ENCODE data around the gene BTBD6. TPM values are rescaled to one million over a fixed set of nuclear protein-coding genes. Genes with fewer than 3 reads are reported as not detected.
A peak's percentile ranks its signal among the peaks of the same experiment; 100 is the strongest.
"Not testable (repeated sequence)": the region's sequence is repeated elsewhere in the genome, so short reads cannot be mapped to it uniquely, and the experiment has no call there.

BTBD6 gene
- total RNA-seq, 6 experiments from 2014 or later = 44.3 to 58.6 (median 53.2) TPM

- no peak for TF ChIP-seq CTCF (IDR thresholded peaks at IDR 0.05)
- Mint-ChIP-seq H3K4me1 (ENCODE audit: low read depth) (peaks cover 8% of the 10 kb centered on the region), H3K4me3 (no peak overlapping the region), H3K27ac (no peak overlapping the region), H3K36me3 (ENCODE audit: low read depth) (no peaks in the 10 kb centered on the region), H3K9me3 (no peaks in the 10 kb centered on the region), H3K27me3 (ENCODE audit: insufficient read depth) (no peaks in the 10 kb centered on the region; the same call in 1 of the 2 replicates)
- no peak for DNase-seq
Observed at GRCh38 chr14:105272623-105273022, 24.3 kb downstream of the BTBD6 start.

GRCh38 chr14:105273062-105273461, 24.7 kb downstream of the BTBD6 start:
- Mint-ChIP-seq H3K27ac (no peak overlapping the region), H3K4me1 (ENCODE audit: low read depth) (peaks cover 8% of the 10 kb centered on the region), H3K9me3 (no peaks in the 10 kb centered on the region), H3K36me3 (ENCODE audit: low read depth) (no peaks in the 10 kb centered on the region), H3K4me3 (no peak overlapping the region), H3K27me3 (ENCODE audit: insufficient read depth) (no peaks in the 10 kb centered on the region; the same call in 1 of the 2 replicates)
- no peak for DNase-seq
- TF ChIP-seq CTCF (IDR thresholded peaks at IDR 0.05) = no peak

GRCh38 chr14:105274637-105275036, 26.3 kb downstream of the BTBD6 start:
- Mint-ChIP-seq H3K9me3 (no peaks in the 10 kb centered on the region), H3K27me3 (ENCODE audit: insufficient read depth) (no peaks in the 10 kb centered on the region; the same call in 1 of the 2 replicates)
- no peak for TF ChIP-seq CTCF (IDR thresholded peaks at IDR 0.05)

DNA sequence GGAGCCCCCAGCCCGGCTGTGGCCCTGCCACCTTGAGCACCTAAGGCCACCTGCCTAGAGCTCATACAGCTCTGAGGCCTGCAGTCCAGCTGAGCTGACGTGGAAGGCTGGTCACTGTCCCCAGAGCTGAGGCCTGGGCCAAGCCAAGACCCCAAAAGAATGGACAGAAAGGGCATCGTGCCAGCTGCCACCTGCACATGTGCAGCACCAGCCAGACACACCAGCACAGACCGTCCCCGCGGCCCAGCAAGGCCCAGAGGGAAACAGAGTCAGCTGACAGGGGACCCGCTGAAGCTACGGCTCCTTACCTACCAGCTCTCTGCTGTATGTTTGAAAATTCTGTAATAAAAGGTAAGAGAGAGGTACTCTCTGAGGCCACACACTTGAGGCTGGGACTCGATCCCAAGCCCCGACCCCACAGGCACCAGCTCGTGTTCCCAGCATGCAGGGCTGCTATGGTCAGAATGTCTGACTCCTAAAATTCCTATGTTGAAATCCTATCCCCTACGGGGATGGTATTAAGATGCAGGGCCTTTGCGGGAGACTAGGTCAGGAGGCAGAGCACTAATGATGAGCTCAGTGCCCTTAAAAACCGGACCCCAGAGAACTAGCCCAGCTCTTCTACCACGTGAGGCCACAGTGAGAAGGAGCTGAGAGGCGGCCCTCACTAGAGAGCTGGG, 27.1 kb downstream of the BTBD6 start:
- TF ChIP-seq CTCF (IDR thresholded peaks at IDR 0.05) = no peak

More at GRCh38 chr14:105274637-105275036, 26.3 kb downstream of the BTBD6 start:
- Mint-ChIP-seq H3K27ac (no peak overlapping the region), H3K36me3 (ENCODE audit: low read depth) (no peaks in the 10 kb centered on the region), H3K4me3 (no peak overlapping the region), H3K4me1 (ENCODE audit: low read depth) (peaks cover 8% of the 10 kb centered on the region)
- DNase-seq = no peak

DNA sequence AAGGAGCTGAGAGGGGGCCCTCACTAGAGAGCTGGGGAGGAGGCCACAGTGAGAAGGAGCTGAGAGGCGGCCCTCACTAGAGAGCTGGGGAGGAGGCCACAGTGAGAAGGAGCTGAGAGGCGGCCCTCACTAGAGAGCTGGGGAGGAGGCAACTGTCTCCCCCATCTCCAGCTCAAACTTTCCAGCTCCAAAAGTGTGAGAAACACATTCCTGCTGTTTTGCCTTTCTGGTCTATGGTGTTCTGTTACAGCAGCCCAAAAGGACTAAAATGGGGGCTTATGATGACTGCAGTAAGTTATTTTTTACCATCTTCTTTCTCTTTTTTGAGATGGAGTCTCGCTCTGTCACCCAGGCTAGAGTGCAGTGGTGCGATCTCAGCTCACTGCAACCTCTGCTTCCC, 29.1 kb downstream of the BTBD6 start:
- DNase-seq; H3K9me3 Mint-ChIP-seq; H3K4me3 Mint-ChIP-seq; H3K27me3 Mint-ChIP-seq (ENCODE audit: insufficient read depth); H3K27ac Mint-ChIP-seq; H3K36me3 Mint-ChIP-seq (ENCODE audit: low read depth): not testable (repeated sequence)
- peaks cover 17% of the 10 kb centered on the region for H3K4me1 Mint-ChIP-seq (ENCODE audit: low read depth)

More for the DNA sequence above, 27.1 kb downstream of the BTBD6 start:
- Mint-ChIP-seq H3K9me3 (no peaks in the 10 kb centered on the region), H3K27me3 (ENCODE audit: insufficient read depth) (no peaks in the 10 kb centered on the region; the same call in 1 of the 2 replicates), H3K4me1 (ENCODE audit: low read depth) (peaks cover 8% of the 10 kb centered on the region), H3K27ac (peak overlapping the region; percentile 78), H3K36me3 (ENCODE audit: low read depth) (no peaks in the 10 kb centered on the region), H3K4me3 (no peak overlapping the region)
- DNase-seq = peak; percentile 39

DNA sequence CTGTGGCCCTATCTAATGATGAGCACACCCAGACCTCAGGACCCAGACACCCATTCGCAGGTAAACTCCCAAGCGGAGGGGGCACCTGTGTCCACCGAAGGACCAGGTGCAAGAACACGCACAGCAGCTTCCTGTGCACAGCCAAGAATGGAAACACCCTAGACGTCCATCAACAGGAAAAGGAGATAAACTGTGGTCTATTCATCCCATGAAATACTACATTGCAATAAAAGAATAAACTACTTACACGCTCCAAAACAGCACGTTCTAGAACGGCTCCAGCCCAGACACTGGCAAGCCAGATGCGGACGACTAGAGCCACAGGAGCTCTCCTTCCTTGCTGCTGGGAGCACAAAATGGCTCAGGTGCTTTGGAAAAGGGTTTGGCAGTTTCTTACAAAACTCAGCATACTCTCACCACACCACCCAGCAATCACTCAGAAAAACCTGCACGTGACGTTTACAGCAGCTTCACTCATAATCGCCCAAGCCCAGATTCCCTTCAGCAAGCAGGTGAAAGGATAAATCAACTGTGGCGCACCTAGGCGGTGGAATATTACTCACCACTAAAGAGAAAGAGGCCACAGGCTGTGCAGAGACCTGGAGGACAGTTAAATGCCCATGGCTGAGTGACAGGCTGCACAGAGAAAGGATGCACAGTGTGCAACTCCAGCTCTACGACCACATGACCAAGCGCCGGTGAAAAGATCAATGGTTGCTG, 31.5 kb downstream of the BTBD6 start:
- Mint-ChIP-seq H3K4me1 (ENCODE audit: low read depth) (peaks cover 17% of the 10 kb centered on the region), H3K9me3 (no peaks in the 10 kb centered on the region), H3K27me3 (ENCODE audit: insufficient read depth) (no peaks in the 10 kb centered on the region), H3K4me3 (no peak overlapping the region), H3K36me3 (ENCODE audit: low read depth) (no peaks in the 10 kb centered on the region), H3K27ac (no peak overlapping the region)
- no peak for DNase-seq
- TF ChIP-seq CTCF (IDR thresholded peaks at IDR 0.05) = no peak

Data from HFFc6 (cell line).